BLaER1 (cell line): Measurements from ENCODE around the gene KRT25.

ENCODE experiments used
- H3K27ac ChIP-seq: shearing (Covaris generic); formaldehyde crosslinking; 2 replicates; pipeline ENCODE4 v1.8.1; 2022
- H3K27me3 ChIP-seq: shearing (Covaris generic); formaldehyde crosslinking; 2 replicates; pipeline ENCODE4 v1.8.1; 2022
- H3K36me3 ChIP-seq: shearing (Covaris generic); formaldehyde crosslinking; 2 replicates; pipeline ENCODE4 v1.8.1; 2022
- H3K4me1 ChIP-seq: shearing (Covaris generic); formaldehyde crosslinking; 2 replicates; pipeline ENCODE4 v1.8.1; 2022
- H3K4me2 ChIP-seq: shearing (Covaris generic); formaldehyde crosslinking; 2 replicates; pipeline ENCODE4 v1.8.1; 2022
- H3K4me3 ChIP-seq: shearing (Covaris generic); formaldehyde crosslinking; 2 replicates; pipeline ENCODE4 v1.8.1; 2022
- H3K9ac ChIP-seq: shearing (Covaris generic); formaldehyde crosslinking; 2 replicates; pipeline ENCODE4 v1.8.1; 2022
- H3K9me3 ChIP-seq: shearing (Covaris generic); formaldehyde crosslinking; 2 replicates; pipeline ENCODE4 v1.8.1; 2022
- H4K20me1 ChIP-seq: shearing (Covaris generic); formaldehyde crosslinking; 2 replicates; pipeline ENCODE4 v1.8.1; 2022
- Cebpa-rat ChIP-seq: shearing (Covaris generic); IDR thresholded peaks from 2 replicates; pipeline ENCODE4 v1.8.1; 2022

The KRT25 gene

DNA sequence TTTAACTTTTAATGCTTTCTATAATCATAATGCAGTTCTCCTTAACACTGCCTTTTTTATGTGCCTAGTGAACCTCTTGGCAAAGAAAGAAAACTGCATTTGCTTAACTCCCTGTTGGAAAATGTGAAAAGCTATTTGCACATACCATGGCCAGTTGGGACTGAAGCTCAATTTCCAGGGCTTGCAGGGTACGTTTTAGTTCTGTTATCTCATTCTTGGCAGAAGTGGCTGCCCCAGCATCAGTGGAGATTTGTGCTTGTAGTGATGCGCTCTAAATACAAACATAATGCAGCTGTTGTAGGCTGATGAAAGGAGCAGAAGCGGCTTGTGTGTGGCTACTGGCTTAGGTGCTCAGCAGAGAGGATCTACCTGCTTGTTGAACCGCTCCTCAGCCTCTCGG lies 55.3 kb downstream of the KRT25 start:
- Histone ChIP-seq H3K9ac (no peak overlapping the region), H3K27me3 (no peaks in the 10 kb centered on the region)

DNA sequence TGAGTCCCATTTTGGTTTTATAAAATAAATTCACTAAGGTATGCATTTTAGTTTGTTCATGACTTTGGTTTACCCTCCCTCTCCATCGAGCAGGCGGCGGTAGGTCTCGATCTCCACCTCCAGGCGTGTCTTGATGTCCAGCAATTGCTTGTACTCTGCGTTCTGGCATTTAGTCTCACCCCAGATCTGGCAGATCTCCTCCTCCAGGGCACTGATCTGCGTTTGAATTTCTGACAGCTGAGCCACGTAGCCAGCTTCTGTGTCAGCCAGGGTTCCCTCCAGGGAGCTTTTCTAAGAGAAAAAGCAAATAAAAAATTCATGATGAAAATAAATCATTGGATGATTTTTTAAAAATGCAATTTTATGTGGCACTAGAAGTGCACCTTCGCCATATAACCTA lies 55.8 kb downstream of the KRT25 start:
- H3K27ac ChIP-seq: no peak overlapping the region
- H4K20me1 ChIP-seq: no peaks in the 10 kb centered on the region
- H3K9me3 ChIP-seq: no peaks in the 10 kb centered on the region
- no peaks in the 10 kb centered on the region for H3K27me3 ChIP-seq
- no peaks in the 10 kb centered on the region for H3K4me1 ChIP-seq
- no peak overlapping the region for H3K4me3 ChIP-seq
- H3K9ac ChIP-seq: no peak overlapping the region
- H3K4me2 ChIP-seq: no peak overlapping the region
- TF ChIP-seq Cebpa-rat: no peak
- no peaks in the 10 kb centered on the region for H3K36me3 ChIP-seq

More for the DNA sequence above, 55.3 kb downstream of the KRT25 start:
- no peak for TF ChIP-seq Cebpa-rat
- H3K36me3 ChIP-seq: no peaks in the 10 kb centered on the region
- no peak overlapping the region for H3K4me3 ChIP-seq
- no peaks in the 10 kb centered on the region for H4K20me1 ChIP-seq
- no peaks in the 10 kb centered on the region for H3K4me1 ChIP-seq
- H3K9me3 ChIP-seq: no peaks in the 10 kb centered on the region
- H3K4me2 ChIP-seq: no peak overlapping the region
- no peak overlapping the region for H3K27ac ChIP-seq
